Heart left ventricle (tissue), 13 donors: ENCODE results near the gene PTPRK.

Source experiments
- POLR2A ChIP-seq, 2 donors: fragments of 450-650 bp; IDR thresholded peaks; one replicate each; pipeline ENCODE4 v1.6.1; 2017; ENCODE audit warnings: antibody characterized with exemption in 2 of 2, mild to moderate bottlenecking in 2 of 2, moderate library complexity in 2 of 2
- TF ChIP-seq, protein P1 (sequence below), 12 donors: fragments of 200-600 bp; sonication (generic) in 4 of 12; IDR thresholded peaks; one replicate each; pipeline versions ENCODE4 v1.5.0 to v1.8.0; 2018 to 2022; ENCODE audit warnings: antibody characterized with exemption in 12 of 12, mild to moderate bottlenecking in 5 of 12
- donor health status: ischemic (EF 13 %, LVEDD 7.1; RV severe dilation, severe dysfunction).
- donor health status: DM: no; HTN: yes; CAD: no.
- donor health status: DM: no; HTN: no; CAD: no.
- donor health status: ischemic (EF 25% LVEDD 6.9; RV normal size, moderate dysfunction).
- donor health status: ischemic (EF 25% LVEDD 5.7; RV mildly dilated, moderate dysfunction).
- donor health status: ischemic (EF 35%, LVEDD 5.7; RV mildly dilated, moderate dysfunction).
- donor health status: nonischemic (EF 11% LVEDD 7.7; RV severe dilation, severe dysfunction).
- donor health status: DM: yes; HTN: yes; CAD: no.
- donor health status: PGD.
- donor health status: ischemic (EF 29% LVEDD 5.4; RV normal size, mild dysfunction).
- donor health status: nonischemic (EF 23%, LVEDD 6.1; RV moderate dilation, normal function).

GRCh38 chr6:128463942-128464341 is 56.5 kb downstream of the PTPRK start:
- TF ChIP-seq, protein P1, sequence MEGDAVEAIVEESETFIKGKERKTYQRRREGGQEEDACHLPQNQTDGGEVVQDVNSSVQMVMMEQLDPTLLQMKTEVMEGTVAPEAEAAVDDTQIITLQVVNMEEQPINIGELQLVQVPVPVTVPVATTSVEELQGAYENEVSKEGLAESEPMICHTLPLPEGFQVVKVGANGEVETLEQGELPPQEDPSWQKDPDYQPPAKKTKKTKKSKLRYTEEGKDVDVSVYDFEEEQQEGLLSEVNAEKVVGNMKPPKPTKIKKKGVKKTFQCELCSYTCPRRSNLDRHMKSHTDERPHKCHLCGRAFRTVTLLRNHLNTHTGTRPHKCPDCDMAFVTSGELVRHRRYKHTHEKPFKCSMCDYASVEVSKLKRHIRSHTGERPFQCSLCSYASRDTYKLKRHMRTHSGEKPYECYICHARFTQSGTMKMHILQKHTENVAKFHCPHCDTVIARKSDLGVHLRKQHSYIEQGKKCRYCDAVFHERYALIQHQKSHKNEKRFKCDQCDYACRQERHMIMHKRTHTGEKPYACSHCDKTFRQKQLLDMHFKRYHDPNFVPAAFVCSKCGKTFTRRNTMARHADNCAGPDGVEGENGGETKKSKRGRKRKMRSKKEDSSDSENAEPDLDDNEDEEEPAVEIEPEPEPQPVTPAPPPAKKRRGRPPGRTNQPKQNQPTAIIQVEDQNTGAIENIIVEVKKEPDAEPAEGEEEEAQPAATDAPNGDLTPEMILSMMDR (IDR thresholded peaks at IDR 0.05) = no peak
- TF ChIP-seq POLR2A (IDR thresholded peaks at IDR 0.05) = no peak
